Prostate gland (tissue), 2 donors: Measurements from ENCODE around the gene RAB11FIP5.

Experiments
- CTCF ChIP-seq, 4 experiments: fragments of 200-600 bp in 2 of 4; fragments of 450-650 bp in 2 of 4; sonication (generic) in 2 of 4; IDR thresholded peaks; 1 replicate in 3 of 4; 2 replicates in 1 of 4; pipeline ENCODE4 v1.5.1; 2016 to 2019; ENCODE audit warnings: antibody characterized with exemption in 4 of 4, mild to moderate bottlenecking in 2 of 4, moderate library complexity in 2 of 4
- POLR2A ChIP-seq: fragments of 450-650 bp; IDR thresholded peaks from one replicate; pipeline ENCODE4 v1.6.1; 2016; ENCODE audit warnings: antibody characterized with exemption, mild to moderate bottlenecking
- POLR2AphosphoS5 ChIP-seq: sonication (generic); formaldehyde crosslinking; IDR thresholded peaks from one replicate; pipeline ENCODE4 v1.6.1; 2017; ENCODE audit warnings: antibody characterized with exemption

GRCh38 chr2:73134471-73134870 is 21.7 kb upstream of the RAB11FIP5 start:
- TF ChIP-seq CTCF (IDR thresholded peaks at IDR 0.05) (no peak), POLR2A (no peak), POLR2AphosphoS5 (no peak)
